SK-N-MC (cell line): Measurements from ENCODE around the gene SRGAP3.

Source experiments
- EZH2 ChIP-seq: fragments of 200-600 bp; sonication (generic); IDR thresholded peaks from one replicate; pipeline ENCODE4 v1.6.1; 2017; ENCODE audit warnings: antibody characterized with exemption
- POLR2AphosphoS5 ChIP-seq: IDR thresholded peaks from 2 replicates; pipeline ENCODE4 v1.6.1; 2012; ENCODE audit warnings: mild to moderate bottlenecking, low read depth, low read length, borderline replicate concordance

DNA sequence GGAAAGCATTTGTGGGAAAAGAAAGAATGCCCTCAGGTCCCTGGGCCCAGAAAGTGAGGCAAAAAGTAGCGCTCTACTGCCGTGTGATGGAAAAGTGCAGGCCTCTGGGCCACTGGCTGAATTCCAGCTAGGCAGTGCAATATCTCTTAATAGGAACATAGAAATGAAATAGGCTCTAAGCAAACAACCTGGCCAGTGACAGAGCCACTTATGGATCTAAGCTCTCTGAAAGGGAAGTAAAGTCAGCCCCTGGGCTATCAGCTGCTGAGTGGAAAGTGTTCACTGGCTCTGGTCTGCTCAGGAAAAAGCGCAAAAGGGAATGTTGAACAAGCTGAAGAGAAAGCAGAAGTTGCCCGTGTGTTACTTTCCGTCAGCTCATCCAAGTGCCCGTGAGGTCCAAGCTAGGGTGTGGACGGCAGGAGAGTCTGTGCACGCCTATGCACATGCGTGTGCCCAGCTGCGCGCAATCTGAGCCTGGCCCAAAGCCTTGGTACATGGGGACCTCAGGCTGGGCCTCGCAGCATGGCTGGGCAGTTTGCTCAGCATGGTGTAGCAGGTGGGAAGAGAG lies 212.2 kb downstream of the SRGAP3 start:
- TF ChIP-seq POLR2AphosphoS5 (no peak), EZH2 (no peak)
